Panc1 (cell line): ENCODE measurements around the gene CD300LB. TPM values are rescaled to one million over a fixed set of nuclear protein-coding genes. Genes with fewer than 3 reads are reported as not detected.

Experiments
- ATAC-seq: fragments of 200-7000 bp; cut with Tn5 transposase; 2 replicates; pipeline ENCODE4 v1.9.1; 2020; ENCODE audit warnings: mild to moderate bottlenecking, moderate library complexity
- BruUV-seq: library from RNA; stranded (reverse); fragments of 400-500 nt; replicated peaks from 2 replicates; lab custom pipeline; 2021; lab: Mats Ljungman, UMichigan
- CTCF ChIA-PET: fragments of 300-600 bp; sonication (Branson Sonifier 250); formaldehyde crosslinking; loops from one replicate; lab custom pipeline; 2022; ENCODE audit warnings: antibody characterized with exemption; lab: Charles Lee
- POLR2A ChIA-PET: fragments of 300-600 bp; sonication (Branson Sonifier 250); formaldehyde crosslinking; loops from one replicate; lab custom pipeline; 2022; ENCODE audit warnings: antibody characterized with exemption; lab: Charles Lee
- DNase-seq: peaks from one replicate; pipeline ENCODE4 v3.0.0-alpha.2; 2010; ENCODE audit warnings: low read depth, low spot score
- H3K27ac ChIP-seq: 2 replicates; pipeline ENCODE4 v1.5.1; 2011; ENCODE audit warnings: mild to moderate bottlenecking, low read length, inconsistent platforms
- H3K27me3 ChIP-seq: fragments of 200-500 bp; sonication (Bioruptor generic); 2 replicates; pipeline ENCODE4 v1.6.0; 2014; ENCODE audit warnings: low read length, inconsistent platforms; ENCODE audit not compliant: control insufficient read depth, insufficient read depth
- H3K36me3 ChIP-seq: fragments of 200-500 bp; sonication (Bioruptor generic); 2 replicates; pipeline ENCODE4 v1.5.1; 2014; ENCODE audit warnings: inconsistent platforms, mild to moderate bottlenecking, low read length, moderate library complexity; ENCODE audit not compliant: control insufficient read depth, insufficient read depth
- H3K4me1 ChIP-seq: 2 replicates; pipeline ENCODE4 v1.5.1; 2011; ENCODE audit warnings: inconsistent platforms, mild to moderate bottlenecking, low read length, moderate library complexity; ENCODE audit not compliant: control insufficient read depth, insufficient read depth
- H3K4me3 ChIP-seq, 2 experiments: 2 replicates each; pipeline ENCODE4 v1.5.1; 2011 to 2012; ENCODE audit warnings: low read depth in 2 of 2, low read length in 2 of 2, mild to moderate bottlenecking in 2 of 2, inconsistent platforms in 1 of 2, moderate library complexity in 1 of 2
- H3K9me3 ChIP-seq: fragments of 200-500 bp; sonication (Bioruptor generic); 2 replicates; pipeline ENCODE4 v1.5.1; 2014; ENCODE audit warnings: low read depth, mild to moderate bottlenecking, inconsistent platforms, low read length, moderate library complexity; ENCODE audit not compliant: control insufficient read depth, insufficient read depth
- CTCF ChIP-seq: fragments of 450-650 bp; IDR thresholded peaks from 2 replicates; pipeline ENCODE4 v1.5.1; 2017; ENCODE audit warnings: mild to moderate bottlenecking
- POLR2AphosphoS5 ChIP-seq: IDR thresholded peaks from 2 replicates; pipeline ENCODE4 v1.6.1; 2012; ENCODE audit warnings: mild to moderate bottlenecking, low read depth, low read length, moderate library complexity
- REST ChIP-seq, 2 experiments: IDR thresholded peaks; 2 replicates each; pipeline ENCODE4 v1.6.1; 2011 to 2012; ENCODE audit warnings: low read depth in 2 of 2, control low read depth in 1 of 2, low read length in 1 of 2, mild to moderate bottlenecking in 1 of 2, moderate library complexity in 1 of 2; ENCODE audit not compliant: insufficient read depth in 1 of 2
- SIN3A ChIP-seq: IDR thresholded peaks from 2 replicates; pipeline ENCODE4 v1.6.1; 2012; ENCODE audit warnings: low read depth, mild to moderate bottlenecking, low read length, moderate library complexity, borderline replicate concordance; ENCODE audit not compliant: insufficient read depth
- TCF7L2 ChIP-seq: IDR thresholded peaks from 2 replicates; pipeline ENCODE4 v1.6.1; 2011; ENCODE audit warnings: mild to moderate bottlenecking, low read depth, low read length, inconsistent platforms
- in situ Hi-C: cut with HindIII; loops from 2 replicates; pipeline ENCODE4 v1.10.0; 2016; ENCODE audit warnings: low sequenced_read_pairs, low pct_unique_long_range_greater_than_20kb
- intact Hi-C: fragments of 100-400 bp; cut with micrococcal nuclease; formaldehyde crosslinking; loops from one replicate; pipeline ENCODE4 v1.10.0; 2022; ENCODE audit not compliant: unreplicated experiment
- total RNA-seq: library from RNA; stranded (reverse); gene quantifications from one replicate; pipeline ENCODE4 v1.2.1, GENCODE V29; 2021; ENCODE audit not compliant: unreplicated experiment

The CD300LB gene
- total RNA-seq, 1 experiment from 2014 or later: not detected

- intact Hi-C loops: no loop called here
- BruUV-seq: no TSS peak
- in situ Hi-C loops: no loop called here
- peaks cover 5% of the 10 kb centered on the region for H3K27me3 ChIP-seq
- ChIA-PET POLR2A (no interaction called here), CTCF (no interaction called here)
- H3K27ac ChIP-seq: no peak overlapping the region
- peaks cover 6% of the 10 kb centered on the region; the same call in 1 of the 2 replicates for H3K9me3 ChIP-seq
- no peak overlapping the region for H3K4me3 ChIP-seq
- H3K36me3 ChIP-seq: no peaks in the 10 kb centered on the region
- ATAC-seq (peak; percentile 60; the same call in 1 of the 2 replicates), DNase-seq (no peak)
- H3K4me1 ChIP-seq: no peaks in the 10 kb centered on the region
- TF ChIP-seq CTCF (no peak), TCF7L2 (no peak), SIN3A (no peak), POLR2AphosphoS5 (no peak), REST (IDR thresholded peaks at IDR 0.05; ENCODE audit: insufficient read depth in 1 of 2, low read depth in 2 of 2, low read length in 1 of 2) (no peak)
Measured at GRCh38 chr17:74514632-74515334, 16.5 kb downstream of the CD300LB start.

GRCh38 chr17:74513987-74514631, 17.2 kb downstream of the CD300LB start:
- peaks cover 6% of the 10 kb centered on the region for H3K27me3 ChIP-seq
- peaks cover 6% of the 10 kb centered on the region; the same call in 1 of the 2 replicates for H3K9me3 ChIP-seq
- ATAC-seq (peak; percentile 71), DNase-seq (peak; percentile 55)
- no peaks in the 10 kb centered on the region for H3K4me1 ChIP-seq
- intact Hi-C loops (no loop called here), in situ Hi-C loops (no loop called here)
- ChIA-PET POLR2A (no interaction called here), CTCF (no interaction called here)
- TF ChIP-seq POLR2AphosphoS5: no peak
- BruUV-seq: no TSS peak
- no peak overlapping the region for H3K27ac ChIP-seq
- no peak overlapping the region for H3K4me3 ChIP-seq
- no peaks in the 10 kb centered on the region for H3K36me3 ChIP-seq
